Activated CD4-positive, alpha-beta T cell treated with anti-CD3 and anti-CD28 coated beads for 36 hours (primary cell): ENCODE measurements around the gene SF3A1. TPM values are rescaled to one million over a fixed set of nuclear protein-coding genes. Genes with fewer than 3 reads are reported as not detected.

Experiments used
- ATAC-seq: fragments of 200-7000 bp; cut with Tn5 transposase; one replicate; pipeline ENCODE4 v1.10.0; 2021; ENCODE audit warnings: mild to moderate bottlenecking, moderate library complexity
- CTCF ChIA-PET: fragments of 350-600 bp; sonication (Branson Sonifier 250); formaldehyde crosslinking; loops from one replicate; lab custom pipeline; 2021; ENCODE audit warnings: antibody characterized with exemption; lab: Charles Lee
- POLR2A ChIA-PET: fragments of 350-600 bp; sonication (Branson Sonifier 250); formaldehyde crosslinking; loops from one replicate; lab custom pipeline; 2021; ENCODE audit warnings: antibody characterized with exemption, inconsistent platforms; lab: Charles Lee
- DNase-seq: peaks from one replicate; pipeline ENCODE4 v3.0.0-alpha.2; 2020
- H3K27ac Mint-ChIP-seq: one replicate; pipeline ENCODE4 v1.8.0; 2021; ENCODE audit warnings: mixed read lengths
- H3K27me3 Mint-ChIP-seq: one replicate; pipeline ENCODE4 v1.8.0; 2021; ENCODE audit warnings: mixed read lengths
- H3K36me3 Mint-ChIP-seq: one replicate; pipeline ENCODE4 v1.8.0; 2021; ENCODE audit warnings: low read depth, mixed read lengths
- H3K4me1 Mint-ChIP-seq: one replicate; pipeline ENCODE4 v1.8.0; 2021; ENCODE audit warnings: mixed read lengths
- H3K4me3 Mint-ChIP-seq: one replicate; pipeline ENCODE4 v1.8.0; 2021; ENCODE audit warnings: mild to moderate bottlenecking, moderate library complexity, mixed read lengths
- H3K9me3 Mint-ChIP-seq: one replicate; pipeline ENCODE4 v1.8.0; 2021; ENCODE audit warnings: low read depth, mixed read lengths
- intact Hi-C, 2 experiments: fragments of 100-400 bp; cut with DNase I in 1 of 2; cut with micrococcal nuclease in 1 of 2; formaldehyde crosslinking; loops; one replicate each; pipeline versions ENCODE4 v1.14.2 to v1.15.1; 2022 to 2024; cut with DNase I, micrococcal nuclease
- total RNA-seq, 2 experiments: library from RNA; stranded (reverse); gene quantifications; one replicate each; pipeline ENCODE4 v1.2.3, GENCODE V29; 2021

Gene SF3A1
- total RNA-seq, 2 experiments from 2014 or later = 254 to 499 TPM

DNA sequence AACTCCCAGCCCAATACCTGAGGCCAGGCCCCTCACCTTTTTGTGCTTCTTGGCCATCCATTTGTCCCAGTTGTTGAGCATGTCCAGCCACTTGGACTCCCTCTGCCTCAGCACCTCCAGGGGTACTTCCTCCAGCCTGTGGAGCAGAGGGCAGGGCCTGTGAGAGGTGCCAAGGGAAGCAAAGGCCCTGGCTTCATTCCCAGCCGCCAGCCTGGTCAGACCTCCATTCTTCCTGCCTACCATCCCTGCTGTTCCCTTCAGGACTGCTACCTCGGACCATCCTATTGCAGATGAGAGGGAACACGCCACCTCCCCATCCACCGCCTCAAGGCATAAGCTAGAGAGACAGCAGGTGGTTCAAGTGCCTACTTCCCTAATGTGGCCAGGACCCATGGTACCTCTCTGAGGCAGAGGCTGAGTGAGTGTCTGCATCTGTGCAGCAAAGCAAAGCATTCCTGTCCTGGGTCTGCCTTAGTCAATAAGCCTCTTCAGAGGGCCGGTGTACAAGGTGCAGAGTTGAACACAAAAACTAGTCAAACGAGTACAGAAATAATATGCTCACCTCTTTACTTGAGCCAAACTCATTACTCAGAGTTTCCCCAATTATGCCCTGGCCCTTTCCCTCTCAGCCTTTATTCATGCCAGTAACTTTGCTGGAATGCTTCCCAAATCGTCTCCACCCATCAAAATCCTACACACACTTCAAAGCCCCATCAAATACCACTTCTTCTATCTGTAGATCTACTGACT lies 52.0 kb downstream of the SF3A1 start:
- H3K27ac Mint-ChIP-seq = peak overlapping the region; percentile 85
- CTCF ChIA-PET = interaction anchor here (0.6 to 3.4 kb wide), 6 partner anchors 11 to 39 kb away, joined by 3 to 17 read pairs (median 8); partner anchors contain the start of gene CASTOR1
- peaks cover 89% of the 10 kb centered on the region for H3K4me1 Mint-ChIP-seq
- no peaks in the 10 kb centered on the region for H3K27me3 Mint-ChIP-seq
- intact Hi-C loops = loop anchor here in 1 of 2 experiments (1.0 to 5.0 kb wide), 2 partner anchors 52 to 288 kb away; partner anchors contain the start of genes PES1 and SF3A1
- POLR2A ChIA-PET = interaction anchor here (1.0 kb wide), 1 partner anchor 13 kb away, joined by 3 read pairs; no protein-coding TSS in a partner anchor
- DNase-seq = no peak
- H3K4me3 Mint-ChIP-seq = peak overlapping the region; percentile 59
- no peak for ATAC-seq
- H3K9me3 Mint-ChIP-seq = no peaks in the 10 kb centered on the region
- peaks cover 22% of the 10 kb centered on the region for H3K36me3 Mint-ChIP-seq

DNA sequence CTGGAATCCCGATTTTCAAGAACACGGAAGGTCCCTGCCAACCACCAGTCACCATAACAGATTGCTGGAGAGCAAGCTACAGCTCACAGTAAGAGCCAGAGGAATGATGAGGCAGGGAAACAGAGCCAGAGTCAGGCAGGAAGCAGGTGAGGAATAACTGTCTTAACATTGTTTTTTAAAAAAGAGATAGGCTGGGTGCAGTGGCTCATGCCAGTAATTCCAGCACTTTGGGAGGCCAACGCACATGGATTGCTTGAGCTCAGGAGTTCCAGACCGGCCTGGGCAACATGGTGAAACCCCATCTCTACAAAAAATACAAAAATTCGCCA lies 53.9 kb downstream of the SF3A1 start:
- no peaks in the 10 kb centered on the region for H3K9me3 Mint-ChIP-seq
- ChIA-PET CTCF (interaction anchor here (0.5 to 3.4 kb wide), 10 partner anchors 9 to 833 kb away, joined by 3 to 17 read pairs (median 3); partner anchors contain the start of genes CASTOR1, CCDC157, RNF215 and SF3A1), POLR2A (no interaction called here)
- intact Hi-C loops = loop anchor here in 1 of 2 experiments (2.0 kb wide), 1 partner anchor 14 kb away; the partner anchor contains the start of gene CASTOR1
- H3K4me3 Mint-ChIP-seq = peak overlapping the region; percentile 25
- H3K27me3 Mint-ChIP-seq = no peaks in the 10 kb centered on the region
- peaks cover 32% of the 10 kb centered on the region for H3K36me3 Mint-ChIP-seq
- peaks cover 87% of the 10 kb centered on the region for H3K4me1 Mint-ChIP-seq
- ATAC-seq (no peak), DNase-seq (no peak)
- H3K27ac Mint-ChIP-seq = peak overlapping the region; percentile 85

DNA sequence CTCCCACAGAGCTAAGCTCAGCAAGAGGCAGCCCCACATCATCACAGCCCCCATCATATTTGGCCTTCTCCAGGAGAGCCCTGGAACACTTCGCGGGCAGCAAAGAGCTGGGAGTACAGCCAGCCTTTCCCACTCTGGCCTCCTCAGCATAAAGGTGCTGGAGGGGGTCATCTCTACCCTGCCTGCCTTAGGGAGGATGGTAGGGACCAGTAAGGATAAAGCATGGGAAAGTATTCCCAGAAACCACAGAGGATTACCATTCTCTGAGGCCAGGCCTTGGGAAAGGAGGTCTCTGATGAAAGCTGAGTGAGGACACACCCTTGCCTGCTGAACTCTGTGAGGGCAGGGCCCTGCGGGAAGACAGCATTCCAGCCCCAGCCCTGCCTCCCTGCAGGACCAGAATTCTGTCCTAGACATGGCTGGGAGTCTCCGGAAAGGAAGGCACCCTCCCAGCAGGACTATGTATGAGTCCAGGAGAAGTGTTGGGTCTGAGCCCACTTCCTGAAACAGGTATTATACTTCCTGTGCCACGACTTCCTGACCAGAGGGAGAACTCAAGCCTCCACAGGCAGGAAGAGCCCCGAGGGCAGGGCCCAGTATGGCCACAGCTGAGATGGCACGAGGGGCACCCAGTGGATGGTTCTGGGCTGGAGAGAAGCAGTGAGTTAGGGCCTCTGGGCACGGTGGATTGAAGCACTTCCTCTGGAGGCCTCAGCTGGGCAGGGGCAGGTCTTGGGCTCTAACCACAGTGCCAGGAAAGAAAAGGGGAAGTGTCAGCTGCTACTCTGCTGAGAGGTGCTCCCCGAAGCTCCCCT lies 54.5 kb downstream of the SF3A1 start:
- POLR2A ChIA-PET = no interaction called here
- Mint-ChIP-seq H3K27me3 (no peaks in the 10 kb centered on the region), H3K4me3 (peak overlapping the region; percentile 25), H3K4me1 (peaks cover 88% of the 10 kb centered on the region), H3K27ac (peak overlapping the region; percentile 85), H3K9me3 (no peaks in the 10 kb centered on the region), H3K36me3 (peaks cover 32% of the 10 kb centered on the region)
- DNase-seq = no peak
- intact Hi-C loops = loop anchor here in 1 of 2 experiments (2.0 kb wide), 1 partner anchor 13 kb away; the partner anchor contains the start of gene CASTOR1
- CTCF ChIA-PET = interaction anchor here (0.6 to 3.4 kb wide), 8 partner anchors 12 to 304 kb away, joined by 3 to 17 read pairs (median 3); partner anchors contain the start of genes CASTOR1, CCDC157, RNF215 and SF3A1
- ATAC-seq = no peak

DNA sequence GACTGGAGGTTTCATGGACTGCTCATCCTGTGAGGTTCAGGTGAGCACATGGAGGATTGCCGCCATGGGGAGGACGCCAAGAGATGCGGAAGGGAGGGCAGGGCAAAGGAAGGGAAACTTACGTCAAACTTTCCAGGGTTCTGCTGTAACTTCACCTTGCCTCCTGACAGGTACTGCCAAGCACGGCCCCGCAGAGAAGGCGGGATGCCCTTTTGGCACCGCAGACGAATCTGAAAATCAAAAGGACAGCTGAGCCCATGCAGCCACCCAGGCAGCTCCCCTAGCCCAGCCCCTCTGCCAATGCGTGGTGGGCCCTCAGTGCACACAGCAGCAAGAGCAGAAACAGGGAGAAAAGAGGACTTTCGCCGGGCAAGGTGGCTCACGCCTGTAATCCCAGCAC lies 57.4 kb downstream of the SF3A1 start:
- POLR2A ChIA-PET = no interaction called here

DNA sequence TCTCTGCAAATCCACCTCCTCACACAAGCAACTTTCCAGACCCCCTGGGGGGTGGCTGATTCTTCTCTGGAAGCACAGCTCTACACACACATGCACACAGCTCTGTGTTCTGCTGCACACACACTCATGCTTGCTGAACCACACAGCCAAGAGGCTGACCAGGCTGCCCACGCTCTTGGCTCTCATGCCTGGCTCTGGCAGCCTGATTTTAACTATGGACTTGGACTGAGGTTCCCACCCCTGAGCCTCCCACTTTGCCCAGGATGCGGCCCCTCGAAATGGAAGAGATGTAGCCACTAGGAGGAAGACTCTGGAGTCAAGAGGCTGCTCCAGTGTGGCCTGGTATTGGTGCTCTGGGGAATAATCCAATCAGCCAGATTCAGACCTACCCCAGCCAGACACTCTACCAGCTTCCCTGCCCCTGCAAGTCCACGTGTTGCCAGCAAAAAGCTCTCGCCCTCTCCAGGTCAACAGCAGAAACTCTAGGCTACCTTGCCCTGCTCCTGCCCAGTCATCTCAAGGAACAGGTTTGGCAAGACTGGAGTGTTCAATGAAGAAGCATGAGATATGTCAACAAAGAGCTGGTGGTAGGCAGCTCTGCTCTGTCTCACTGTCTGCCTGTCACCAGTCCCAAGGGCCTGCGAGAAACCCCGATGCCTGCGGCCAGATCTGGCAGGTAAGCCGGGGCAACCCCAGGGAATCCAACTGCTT lies 58.5 kb downstream of the SF3A1 start:
- Mint-ChIP-seq H3K36me3 (peaks cover 37% of the 10 kb centered on the region), H3K4me1 (peaks cover 65% of the 10 kb centered on the region), H3K27me3 (no peaks in the 10 kb centered on the region), H3K4me3 (no peak overlapping the region), H3K9me3 (no peaks in the 10 kb centered on the region), H3K27ac (peak overlapping the region; percentile 11)
- DNase-seq (no peak), ATAC-seq (no peak)
- POLR2A ChIA-PET = interaction anchor here (0.7 kb wide), 1 partner anchor 167 kb away, joined by 3 read pairs; no protein-coding TSS in a partner anchor
- CTCF ChIA-PET = interaction anchor here (0.6 to 3.8 kb wide), 5 partner anchors 10 to 745 kb away, joined by 3 to 20 read pairs (median 3); partner anchors contain the start of gene RNF215
- intact Hi-C loops = no loop called here

More for the DNA sequence above, 57.4 kb downstream of the SF3A1 start:
- H3K9me3 Mint-ChIP-seq = no peaks in the 10 kb centered on the region
- CTCF ChIA-PET = interaction anchor here (0.7 to 3.8 kb wide), 2 partner anchors 12 to 15 kb away, joined by 3 to 20 read pairs; no protein-coding TSS in a partner anchor
- no peak overlapping the region for H3K4me3 Mint-ChIP-seq
- DNase-seq = no peak
- peak overlapping the region; percentile 51 for H3K27ac Mint-ChIP-seq
- ATAC-seq = no peak
- no peaks in the 10 kb centered on the region for H3K27me3 Mint-ChIP-seq
- intact Hi-C loops = no loop called here
- H3K4me1 Mint-ChIP-seq = peaks cover 77% of the 10 kb centered on the region
- H3K36me3 Mint-ChIP-seq = peaks cover 33% of the 10 kb centered on the region

DNA sequence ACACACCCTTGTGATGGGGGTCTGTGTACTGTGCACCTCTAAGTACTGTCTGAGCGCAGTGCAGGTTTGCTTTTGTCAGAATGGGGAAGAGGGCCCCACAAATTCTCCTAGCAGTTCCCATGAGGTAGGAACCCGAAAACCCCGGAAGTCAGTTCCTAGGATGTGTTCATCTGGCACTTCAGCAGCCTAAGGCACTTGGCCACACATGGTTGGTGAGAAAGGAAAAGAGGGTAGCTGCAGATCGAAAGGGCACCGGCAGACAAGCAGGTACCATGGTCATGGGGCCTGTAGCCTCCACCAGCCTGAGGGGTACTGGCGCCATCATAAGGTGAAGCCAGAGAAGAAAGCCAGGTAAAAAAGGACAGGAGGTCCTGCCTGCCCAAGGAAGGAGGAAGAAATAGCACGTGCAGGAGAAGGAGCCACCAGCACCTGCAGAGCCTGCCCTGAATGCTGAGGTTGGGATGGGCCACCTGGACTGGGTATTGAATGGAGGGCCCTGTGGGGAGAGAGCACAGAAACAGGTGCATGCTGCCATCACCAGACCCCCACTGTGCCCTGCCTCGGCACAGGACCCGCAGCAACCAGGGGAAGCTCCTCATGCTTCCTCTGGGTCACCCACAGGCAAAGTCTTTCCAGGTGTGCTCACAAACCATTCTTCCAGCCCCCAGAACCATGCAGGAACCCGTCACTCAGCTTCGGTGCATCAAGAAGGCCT lies 59.3 kb downstream of the SF3A1 start:
- CTCF ChIA-PET = interaction anchor here (0.6 to 3.8 kb wide), 3 partner anchors 10 to 744 kb away, joined by 3 to 20 read pairs (median 3); no protein-coding TSS in a partner anchor
- DNase-seq (no peak), ATAC-seq (no peak)
- H3K4me1 Mint-ChIP-seq = peaks cover 58% of the 10 kb centered on the region
- H3K27me3 Mint-ChIP-seq = no peaks in the 10 kb centered on the region
- H3K4me3 Mint-ChIP-seq = no peak overlapping the region
- H3K9me3 Mint-ChIP-seq = no peaks in the 10 kb centered on the region
- intact Hi-C loops = no loop called here
- POLR2A ChIA-PET = interaction anchor here (0.7 kb wide), 1 partner anchor 166 kb away, joined by 3 read pairs; no protein-coding TSS in a partner anchor
- peak overlapping the region; percentile 76 for H3K27ac Mint-ChIP-seq
- H3K36me3 Mint-ChIP-seq = peaks cover 31% of the 10 kb centered on the region

DNA sequence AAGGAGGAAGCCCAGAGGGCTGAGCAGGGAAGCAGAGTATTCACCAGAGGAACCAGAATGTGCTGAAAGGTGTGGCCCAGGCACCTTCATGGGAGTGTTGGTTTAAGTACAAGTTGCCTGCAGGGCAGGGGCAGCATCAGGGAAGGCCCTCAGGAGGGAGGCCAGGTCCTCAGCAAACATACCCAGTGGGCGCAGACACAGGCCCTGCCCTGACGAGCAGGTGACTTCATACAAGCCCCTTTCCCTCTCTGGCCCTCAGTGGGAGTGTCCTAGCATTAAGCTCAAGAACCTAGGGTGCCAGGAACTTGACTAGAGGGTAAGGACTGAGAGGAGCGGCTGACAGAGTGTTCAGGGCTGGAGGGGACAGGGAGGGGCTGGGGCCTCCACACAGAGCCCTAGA lies 59.9 kb downstream of the SF3A1 start:
- H3K27ac Mint-ChIP-seq = peak overlapping the region; percentile 76
- no peak overlapping the region for H3K4me3 Mint-ChIP-seq
- ChIA-PET CTCF (interaction anchor here (1.3 to 3.8 kb wide), 4 partner anchors 9 to 130 kb away, joined by 3 to 20 read pairs (median 4); no protein-coding TSS in a partner anchor), POLR2A (no interaction called here)
- intact Hi-C loops = no loop called here
- no peak for ATAC-seq
- H3K27me3 Mint-ChIP-seq = no peaks in the 10 kb centered on the region
- H3K36me3 Mint-ChIP-seq = peaks cover 31% of the 10 kb centered on the region
- H3K9me3 Mint-ChIP-seq = no peaks in the 10 kb centered on the region
- no peak for DNase-seq
- peaks cover 52% of the 10 kb centered on the region for H3K4me1 Mint-ChIP-seq

DNA sequence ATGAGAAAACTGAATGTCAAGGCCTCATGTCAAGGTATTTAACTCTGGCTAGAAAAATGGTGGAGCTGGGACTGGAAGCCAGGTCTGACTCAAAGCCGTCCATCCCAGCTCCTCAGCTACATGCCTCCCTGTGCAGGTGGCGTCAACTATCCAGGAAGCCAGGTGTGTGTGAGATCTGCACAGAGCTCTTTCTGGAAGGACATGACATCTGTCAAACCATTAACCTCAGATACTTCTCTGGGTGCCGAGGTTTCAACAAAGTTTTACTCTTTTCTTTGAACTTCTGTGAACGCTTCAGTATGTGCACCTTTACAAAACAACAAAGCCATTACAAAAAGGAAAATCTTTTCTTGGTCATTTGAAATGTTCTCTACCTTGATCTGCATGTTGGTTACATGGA lies 60.4 kb downstream of the SF3A1 start:
- peaks cover 47% of the 10 kb centered on the region for H3K4me1 Mint-ChIP-seq
- peak overlapping the region; percentile 76 for H3K27ac Mint-ChIP-seq
- H3K36me3 Mint-ChIP-seq = peaks cover 29% of the 10 kb centered on the region
- ChIA-PET CTCF (interaction anchor here (0.5 to 3.8 kb wide), 8 partner anchors 9 to 188 kb away, joined by 3 to 20 read pairs (median 4); no protein-coding TSS in a partner anchor), POLR2A (no interaction called here)
- peak; percentile 12 for ATAC-seq
- no peak for DNase-seq
- H3K27me3 Mint-ChIP-seq = no peaks in the 10 kb centered on the region
- no peak overlapping the region for H3K4me3 Mint-ChIP-seq
- intact Hi-C loops = no loop called here
- H3K9me3 Mint-ChIP-seq = no peaks in the 10 kb centered on the region

DNA sequence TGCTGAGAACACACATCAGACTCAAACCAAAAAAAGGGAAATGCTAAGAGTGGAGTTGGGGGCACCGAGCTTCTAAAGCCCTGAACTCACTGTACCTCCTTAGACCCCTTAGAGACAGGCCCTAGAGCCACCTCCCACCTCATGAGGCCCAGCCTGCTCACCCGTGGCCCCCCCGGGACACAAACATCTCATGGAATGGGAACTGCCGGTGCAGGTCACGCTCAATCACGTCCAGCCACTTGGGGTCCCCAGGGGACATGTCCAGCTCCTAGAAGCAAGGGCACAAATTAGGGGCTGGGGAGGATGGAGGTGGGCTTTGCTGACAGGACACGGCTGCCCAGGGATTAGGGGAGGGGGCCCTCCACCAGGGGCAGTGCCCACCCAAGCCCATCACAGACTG lies 61.1 kb downstream of the SF3A1 start:
- Mint-ChIP-seq H3K4me3 (no peak overlapping the region), H3K27me3 (no peaks in the 10 kb centered on the region), H3K36me3 (peaks cover 25% of the 10 kb centered on the region), H3K9me3 (no peaks in the 10 kb centered on the region), H3K27ac (no peak overlapping the region), H3K4me1 (peaks cover 42% of the 10 kb centered on the region)
- DNase-seq (no peak), ATAC-seq (no peak)
- ChIA-PET CTCF (interaction anchor here (0.7 to 3.8 kb wide), 7 partner anchors 8 to 188 kb away, joined by 3 to 20 read pairs (median 4); no protein-coding TSS in a partner anchor), POLR2A (no interaction called here)
- intact Hi-C loops = no loop called here

DNA sequence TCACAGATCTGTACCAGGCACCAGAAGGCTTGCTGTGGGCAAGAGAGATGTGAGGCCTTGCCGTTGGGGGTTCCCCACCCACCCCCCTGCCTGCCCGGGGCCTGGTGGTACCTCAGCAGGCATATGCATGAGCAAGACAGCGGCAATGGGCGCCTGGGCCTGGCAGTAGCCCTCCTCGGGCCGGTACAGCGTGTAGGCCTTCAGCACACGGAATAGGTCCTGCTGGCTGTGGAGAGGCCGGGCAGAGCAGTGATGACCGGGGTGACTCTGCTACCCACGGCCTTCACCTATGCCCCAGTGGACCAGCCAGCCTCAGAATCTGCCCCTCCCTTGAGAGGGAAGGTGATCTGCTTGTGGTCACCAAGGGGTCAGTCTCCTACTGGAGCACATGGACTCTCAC lies 61.9 kb downstream of the SF3A1 start:
- CTCF ChIA-PET = interaction anchor here (1.0 to 1.2 kb wide), 2 partner anchors 11 to 15 kb away, joined by 3 to 4 read pairs; no protein-coding TSS in a partner anchor
- POLR2A ChIA-PET = no interaction called here
- DNase-seq (no peak), ATAC-seq (no peak)
- Mint-ChIP-seq H3K4me3 (no peak overlapping the region), H3K4me1 (peaks cover 49% of the 10 kb centered on the region), H3K9me3 (no peaks in the 10 kb centered on the region), H3K27me3 (no peaks in the 10 kb centered on the region), H3K27ac (no peak overlapping the region), H3K36me3 (peaks cover 25% of the 10 kb centered on the region)
- intact Hi-C loops = no loop called here
